ENCODE results near the gene BCKDHA.
"Not testable (repeated sequence)": the region's sequence is repeated elsewhere in the genome, so short reads cannot be mapped to it uniquely, and the experiment has no call there.

Gene BCKDHA

GRCh38 chr19:41442473-41443355, 45.1 kb downstream of the BCKDHA start, which contains the start of gene ERICH4:
Gene ERICH4, plus strand, starts transcription at chr19:41443156. Its CDS starts 14 bp downstream, at chr19:41443170.
- in situ Hi-C loops (cut with MboI; ENCODE audit: low sequenced_read_pairs), result no loop called here

- in situ Hi-C loops (cut with MboI; ENCODE audit: low sequenced_read_pairs), result no loop called here
These were observed 46.3 kb downstream of the BCKDHA start for GRCh38 chr19:41443813-41444455.

- in situ Hi-C loops (cut with MboI; ENCODE audit: low sequenced_read_pairs), result no loop called here
These were observed 48.0 kb downstream of the BCKDHA start for GRCh38 chr19:41445575-41445974.

GRCh38 chr19:41447732-41448332, 50.2 kb downstream of the BCKDHA start:
- in situ Hi-C loops (cut with MboI; ENCODE audit: low sequenced_read_pairs), result no loop called here

GRCh38 chr19:41449079-41449864, 51.7 kb downstream of the BCKDHA start:
- in situ Hi-C loops (cut with MboI; ENCODE audit: low sequenced_read_pairs), result no loop called here

GRCh38 chr19:41449865-41450178, 52.2 kb downstream of the BCKDHA start:
- in situ Hi-C loops (cut with MboI; ENCODE audit: low sequenced_read_pairs), result no loop called here

GRCh38 chr19:41452584-41453275, 55.1 kb downstream of the BCKDHA start:
- in situ Hi-C loops (cut with MboI; ENCODE audit: low sequenced_read_pairs), result no loop called here

- in situ Hi-C loops (cut with MboI; ENCODE audit: low sequenced_read_pairs), result no loop called here
These were observed 58.3 kb downstream of the BCKDHA start for GRCh38 chr19:41455936-41456335.

- in situ Hi-C loops (cut with MboI; ENCODE audit: low sequenced_read_pairs), result no loop called here
These were observed 58.8 kb downstream of the BCKDHA start for GRCh38 chr19:41456342-41456918.

- in situ Hi-C loops (cut with MboI; ENCODE audit: low sequenced_read_pairs), result no loop called here
These were observed 59.6 kb downstream of the BCKDHA start for GRCh38 chr19:41457241-41457640.

GRCh38 chr19:41462497-41462896, 64.9 kb downstream of the BCKDHA start:
- in situ Hi-C loops (cut with MboI; ENCODE audit: low sequenced_read_pairs), result no loop called here

- in situ Hi-C loops (cut with MboI; ENCODE audit: low sequenced_read_pairs), result not testable (repeated sequence)
These were observed 65.9 kb downstream of the BCKDHA start for GRCh38 chr19:41463257-41464256.

Measured in HL-60/S4 treated with phorbol 12-myristate 13-acetate at 8.2 ng/mL for 4 days and 3 days (cell line).